PC-9 (cell line): ENCODE results near the gene TMEM14A. TPM values are rescaled to one million over a fixed set of nuclear protein-coding genes. Genes with fewer than 3 reads are reported as not detected.

Experiments used
- BruUV-seq: library from RNA; stranded (reverse); fragments of 400-500 nt; replicated peaks from 2 replicates; lab custom pipeline; 2021; lab: Mats Ljungman, UMichigan
- CTCF ChIA-PET: fragments of 300-600 bp; sonication (Branson Sonifier 250); formaldehyde crosslinking; loops from one replicate; lab custom pipeline; 2022; ENCODE audit warnings: antibody characterized with exemption; lab: Charles Lee
- POLR2A ChIA-PET: fragments of 300-600 bp; sonication (Branson Sonifier 250); formaldehyde crosslinking; loops from one replicate; lab custom pipeline; 2022; ENCODE audit warnings: antibody characterized with exemption; ENCODE audit not compliant: unreplicated experiment; lab: Charles Lee
- DNase-seq, 2 experiments: peaks; one replicate each; pipeline versions ENCODE4 v3.0.0 to v3.0.0-alpha.2; 2015 to 2022; ENCODE audit warnings: mixed read lengths in 1 of 2
- H2AFZ ChIP-seq: fragments of 200-600 bp; sonication (generic); 2 replicates; pipeline ENCODE4 v1.8.1; 2017; ENCODE audit warnings: antibody characterized with exemption
- H3F3A ChIP-seq: fragments of 200-600 bp; sonication (generic); 2 replicates; pipeline ENCODE4 v1.8.1; 2017; ENCODE audit warnings: antibody characterized with exemption, mild to moderate bottlenecking, low read depth; ENCODE audit not compliant: insufficient read depth
- H3K27ac ChIP-seq: fragments of 200-600 bp; sonication (generic); 2 replicates; pipeline ENCODE4 v1.6.1; 2016; ENCODE audit warnings: mixed run types
- H3K27me3 ChIP-seq: fragments of 200-600 bp; sonication (generic); 2 replicates; pipeline ENCODE4 v1.6.1; 2016; ENCODE audit warnings: low read depth, mixed run types; ENCODE audit not compliant: insufficient read depth
- H3K36me3 ChIP-seq: fragments of 200-600 bp; sonication (generic); 2 replicates; pipeline ENCODE4 v1.6.1; 2016; ENCODE audit warnings: low read depth, mixed run types
- H3K4me1 ChIP-seq: fragments of 200-600 bp; sonication (generic); replicated peaks from 2 replicates; pipeline ENCODE4 v1.6.1; 2016; ENCODE audit warnings: mixed run types; ENCODE audit not compliant: insufficient read depth
- H3K4me2 ChIP-seq: fragments of 200-600 bp; sonication (generic); 2 replicates; pipeline ENCODE4 v1.6.1; 2017; ENCODE audit warnings: mixed run types
- H3K4me3 ChIP-seq: fragments of 200-600 bp; sonication (generic); 2 replicates; pipeline ENCODE4 v1.6.1; 2016; ENCODE audit warnings: mixed run types
- H3K79me2 ChIP-seq: fragments of 200-600 bp; sonication (generic); 2 replicates; pipeline ENCODE4 v1.6.1; 2017; ENCODE audit warnings: low read depth, mixed run types
- H3K9me2 ChIP-seq: fragments of 200-600 bp; sonication (generic); 2 replicates; pipeline ENCODE4 v1.8.1; 2017; ENCODE audit warnings: mild to moderate bottlenecking; ENCODE audit not compliant: insufficient read depth
- H3K9me3 ChIP-seq: fragments of 200-600 bp; sonication (generic); 2 replicates; pipeline ENCODE4 v1.8.1; 2016; ENCODE audit warnings: low read depth; ENCODE audit not compliant: insufficient read depth
- H4K20me1 ChIP-seq: fragments of 200-600 bp; sonication (generic); 2 replicates; pipeline ENCODE4 v1.8.1; 2017; ENCODE audit not compliant: insufficient read depth
- CTCF ChIP-seq: fragments of 200-600 bp; sonication (generic); conservative IDR thresholded peaks from 2 replicates; pipeline ENCODE4 v1.6.1; 2017; ENCODE audit warnings: mixed run types, antibody characterized with exemption, mild to moderate bottlenecking, moderate library complexity
- EZH2 ChIP-seq: fragments of 200-600 bp; sonication (generic); IDR thresholded peaks from 2 replicates; pipeline ENCODE4 v1.8.0; 2017; ENCODE audit warnings: antibody characterized with exemption, low read depth
- intact Hi-C: fragments of 100-400 bp; cut with micrococcal nuclease; formaldehyde crosslinking; loops from one replicate; pipeline ENCODE4 v1.10.0; 2022; ENCODE audit not compliant: unreplicated experiment
- total RNA-seq: library from RNA; stranded (reverse); gene quantifications from 2 replicates; pipeline ENCODE4 v1.2.3, GENCODE V29; 2021

The TMEM14A gene
- total RNA-seq, 1 experiment from 2014 or later = 75.2 TPM

DNA sequence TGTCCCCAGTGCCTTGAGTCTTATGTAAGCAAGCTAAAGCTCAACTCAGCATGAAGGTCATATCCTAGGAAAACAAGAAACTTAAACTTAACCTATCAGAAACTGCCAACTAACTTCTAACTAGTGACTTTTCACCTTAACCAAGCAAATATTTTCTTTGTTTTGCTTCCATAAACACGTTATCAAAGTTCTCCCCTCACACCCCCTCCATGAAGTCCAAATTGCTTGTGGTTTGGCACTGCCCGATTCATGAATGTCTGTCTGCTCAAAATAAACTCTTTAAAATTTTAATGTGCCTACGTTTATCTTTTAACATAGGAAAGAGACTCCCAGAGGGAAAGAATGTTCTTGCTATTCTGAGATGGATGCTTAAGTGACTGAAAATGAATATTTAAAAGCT is 57.5 kb downstream of the TMEM14A start:
- intact Hi-C loops = loop anchor here (10.0 kb wide), 1 partner anchor 86 kb away; no protein-coding TSS in a partner anchor
- no peak for DNase-seq
- Histone ChIP-seq H3K9me3 (no peaks in the 10 kb centered on the region; the same call in 1 of the 2 replicates), H2AFZ (no peak overlapping the region), H3K27ac (no peak overlapping the region), H3K4me1 (peaks cover 34% of the 10 kb centered on the region), H3K36me3 (no peaks in the 10 kb centered on the region), H3K79me2 (no peaks in the 10 kb centered on the region), H3F3A (peaks cover 17% of the 10 kb centered on the region), H3K27me3 (no peaks in the 10 kb centered on the region), H4K20me1 (no peaks in the 10 kb centered on the region), H3K9me2 (no peaks in the 10 kb centered on the region), H3K4me2 (no peak overlapping the region), H3K4me3 (no peak overlapping the region)
- BruUV-seq = no TSS peak
- TF ChIP-seq CTCF (no peak), EZH2 (no peak)
- ChIA-PET POLR2A (no interaction called here), CTCF (no interaction called here)

GRCh38 chr6:52729576-52729975 is 58.7 kb downstream of the TMEM14A start:
- Histone ChIP-seq H3K36me3 (no peaks in the 10 kb centered on the region), H3K9me3 (no peaks in the 10 kb centered on the region), H3K27me3 (no peaks in the 10 kb centered on the region), H3K4me2 (no peak overlapping the region), H3K79me2 (no peaks in the 10 kb centered on the region), H3K4me1 (peaks cover 26% of the 10 kb centered on the region), H2AFZ (no peak overlapping the region), H3K27ac (no peak overlapping the region), H3K9me2 (no peaks in the 10 kb centered on the region), H3F3A (peaks cover 17% of the 10 kb centered on the region), H3K4me3 (no peak overlapping the region), H4K20me1 (no peaks in the 10 kb centered on the region)
- ChIA-PET POLR2A (no interaction called here), CTCF (no interaction called here)
- BruUV-seq = no TSS peak
- intact Hi-C loops = loop anchor here (10.0 kb wide), 1 partner anchor 85 kb away; no protein-coding TSS in a partner anchor
- no peak for DNase-seq
- TF ChIP-seq CTCF (no peak), EZH2 (no peak)

- H3K9me2 ChIP-seq = no peaks in the 10 kb centered on the region
- H3K36me3 ChIP-seq = no peaks in the 10 kb centered on the region
- ChIA-PET CTCF (no interaction called here), POLR2A (no interaction called here)
- H3K4me2 ChIP-seq = no peak overlapping the region
- H4K20me1 ChIP-seq = no peaks in the 10 kb centered on the region
- H3K27ac ChIP-seq = no peak overlapping the region
- no peak overlapping the region for H2AFZ ChIP-seq
- BruUV-seq = no TSS peak
- intact Hi-C loops = no loop called here
- H3K79me2 ChIP-seq = no peaks in the 10 kb centered on the region
- no peaks in the 10 kb centered on the region for H3K27me3 ChIP-seq
- peaks cover 5% of the 10 kb centered on the region for H3K4me1 ChIP-seq
- H3K9me3 ChIP-seq = no peaks in the 10 kb centered on the region
- H3K4me3 ChIP-seq = no peak overlapping the region
- H3F3A ChIP-seq = no peaks in the 10 kb centered on the region
- no peak for DNase-seq
- TF ChIP-seq CTCF (no peak), EZH2 (no peak)
These were observed 60.8 kb downstream of the TMEM14A start for GRCh38 chr6:52731719-52732118.
